Skeletal muscle tissue (tissue), 4 donors: Measurements from ENCODE around the gene CLMP. TPM values are rescaled to one million over a fixed set of nuclear protein-coding genes. Genes with fewer than 3 reads are reported as not detected.
"Not testable (repeated sequence)": the region's sequence is repeated elsewhere in the genome, so short reads cannot be mapped to it uniquely, and the experiment has no call there.

Source experiments
- H3K27ac ChIP-seq: one replicate; pipeline ENCODE4 v1.7.0; 2013; ENCODE audit warnings: mild to moderate bottlenecking, low read depth, low read length, inconsistent platforms
- H3K27me3 ChIP-seq, 3 donors: one replicate each; pipeline ENCODE4 v1.7.0; 2013; ENCODE audit warnings: low read length in 3 of 3; ENCODE audit not compliant: control insufficient read depth in 3 of 3, insufficient read depth in 3 of 3
- H3K36me3 ChIP-seq, 3 donors: one replicate each; pipeline ENCODE4 v1.7.0; 2013; ENCODE audit warnings: low read length in 3 of 3; ENCODE audit not compliant: control insufficient read depth in 3 of 3, insufficient read depth in 3 of 3
- H3K4me1 ChIP-seq, 3 donors: one replicate each; pipeline ENCODE4 v1.7.0; 2013; ENCODE audit warnings: low read length in 3 of 3, mild to moderate bottlenecking in 3 of 3; ENCODE audit not compliant: control insufficient read depth in 3 of 3, insufficient read depth in 3 of 3
- H3K4me3 ChIP-seq, 3 donors: one replicate each; pipeline ENCODE4 v1.7.0; 2013; ENCODE audit warnings: low read length in 3 of 3
- H3K9ac ChIP-seq, 3 donors: one replicate each; pipeline ENCODE4 v1.7.0; 2013; ENCODE audit warnings: low read length in 3 of 3, mild to moderate bottlenecking in 3 of 3, moderate library complexity in 2 of 3, low read depth in 1 of 3
- H3K9me3 ChIP-seq, 3 donors: one replicate each; pipeline ENCODE4 v1.7.0; 2013; ENCODE audit warnings: low read length in 3 of 3; ENCODE audit not compliant: control insufficient read depth in 3 of 3
- total RNA-seq: library from RNA; depleted of rRNA; stranded (reverse); fragments of >200 nt; gene quantifications from one replicate; pipeline ENCODE4 v1.2.3, GENCODE V29; 2014
- donor health status: Osteomylitis.

Gene CLMP
- total RNA-seq, 1 donor from 2014 or later = 8.9 TPM

DNA sequence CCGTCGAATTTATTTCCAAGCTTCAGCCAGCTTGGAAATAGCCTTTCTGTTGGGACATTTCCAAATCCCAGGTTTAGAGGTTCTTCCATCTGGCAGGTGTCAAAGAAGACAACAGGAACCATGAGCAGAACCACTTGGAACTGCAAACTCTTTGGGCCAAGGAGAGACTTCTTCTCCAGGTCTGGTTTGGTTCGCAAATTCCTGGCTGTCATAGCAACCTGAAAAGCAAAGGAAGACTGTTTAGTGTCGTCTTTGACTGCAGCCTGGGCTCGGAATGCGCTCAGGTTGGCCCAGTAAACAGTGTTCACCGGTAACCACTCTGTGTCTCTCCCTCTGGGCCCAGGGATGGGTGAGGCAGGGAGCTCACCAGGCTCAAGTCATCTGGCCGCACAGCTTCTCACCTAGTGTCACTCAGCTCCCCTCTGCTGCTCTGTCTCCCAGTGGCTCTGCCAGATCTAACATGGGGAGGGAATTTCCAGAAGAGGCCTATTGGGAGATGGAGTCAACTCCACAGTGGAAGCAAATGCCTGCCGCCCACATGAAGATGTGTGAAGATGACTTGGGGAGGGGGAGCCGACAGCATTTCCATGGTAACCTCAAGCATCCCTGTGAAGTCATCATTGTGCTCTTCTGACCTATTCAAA lies 11.9 kb upstream of the CLMP start:
- no peaks in the 10 kb centered on the region for H3K36me3 ChIP-seq
- peak overlapping the region; percentile 12 for H3K27ac ChIP-seq
- H3K4me1 ChIP-seq = peaks cover 0 to 3% (median 3%) of the 10 kb centered on the region in 3 donors
- H3K9ac ChIP-seq = no peak overlapping the region
- H3K4me3 ChIP-seq = no peak overlapping the region
- no peaks in the 10 kb centered on the region for H3K9me3 ChIP-seq
- H3K27me3 ChIP-seq = peaks cover 12 to 28% (median 26%) of the 10 kb centered on the region in 3 donors

DNA sequence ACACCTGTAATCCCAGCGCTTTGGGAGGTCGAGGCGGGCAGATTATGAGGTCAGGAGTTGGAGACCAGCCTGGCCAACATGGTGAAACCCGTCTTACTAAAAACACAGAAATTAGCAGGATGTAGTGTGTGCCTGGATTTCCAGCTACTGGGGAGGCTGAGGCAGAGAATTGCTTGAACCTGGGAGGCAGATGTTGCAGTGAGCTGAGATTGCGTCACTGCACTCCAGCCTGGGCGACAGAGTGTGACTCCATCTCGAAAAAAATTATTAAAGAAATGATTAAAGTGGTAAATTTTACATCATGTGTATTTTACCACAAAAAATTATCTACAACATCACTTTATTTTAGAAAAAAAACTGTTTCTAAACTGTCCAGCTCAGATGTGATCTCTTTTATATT lies 11.0 kb upstream of the CLMP start:
- H3K27ac ChIP-seq, H3K4me1 ChIP-seq, H3K4me3 ChIP-seq, H3K9me3 ChIP-seq, H3K36me3 ChIP-seq, H3K9ac ChIP-seq: not testable (repeated sequence)
- H3K27me3 ChIP-seq = peaks cover 12 to 25% (median 22%) of the 10 kb centered on the region in 3 donors

DNA sequence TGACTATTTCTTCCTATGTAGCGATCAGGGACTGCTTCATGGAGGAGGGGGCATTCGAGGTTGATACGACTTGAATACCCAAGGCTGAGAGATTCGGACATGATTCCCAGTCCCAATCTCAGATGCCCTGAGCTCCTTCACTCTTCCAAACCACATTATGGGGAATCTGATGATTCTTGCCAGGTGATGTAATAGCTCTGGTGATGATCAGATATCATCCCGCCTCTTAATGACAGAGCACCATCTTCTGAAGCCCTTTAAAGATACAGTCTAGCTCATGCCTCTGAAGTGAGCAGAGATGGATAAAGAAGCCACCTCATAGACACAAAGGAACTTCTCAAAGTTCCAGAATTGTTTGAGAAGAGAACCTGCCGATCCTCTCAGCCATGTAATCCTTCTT lies 8.9 kb upstream of the CLMP start:
- H3K9me3 ChIP-seq = no peaks in the 10 kb centered on the region
- H3K4me1 ChIP-seq = peaks cover 0 to 3% (median 3%) of the 10 kb centered on the region in 3 donors
- H3K27ac ChIP-seq = no peak overlapping the region
- no peaks in the 10 kb centered on the region for H3K36me3 ChIP-seq
- peaks cover 20 to 23% (median 20%) of the 10 kb centered on the region in 3 donors for H3K27me3 ChIP-seq
- H3K9ac ChIP-seq = no peak overlapping the region
- H3K4me3 ChIP-seq = no peak overlapping the region

DNA sequence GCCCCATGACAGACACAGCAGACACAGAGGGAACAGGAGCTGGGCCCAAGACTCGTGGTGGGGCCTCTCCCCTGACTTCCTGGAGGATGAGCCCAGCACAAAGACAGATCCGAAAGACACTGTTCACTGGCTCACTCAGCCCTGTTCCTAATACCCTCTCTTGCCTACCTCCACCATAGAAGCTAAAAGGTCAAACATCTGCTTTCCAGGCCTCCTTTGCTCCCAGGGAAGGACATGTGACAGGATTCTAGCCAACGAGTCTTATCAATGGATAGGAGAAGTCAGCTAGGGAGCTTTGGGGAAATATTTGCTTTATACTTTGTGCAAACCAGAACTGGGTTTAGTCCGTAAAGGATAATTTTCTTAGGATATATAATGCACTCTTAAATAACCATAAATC lies 8.4 kb upstream of the CLMP start:
- H3K9ac ChIP-seq = no peak overlapping the region
- H3K36me3 ChIP-seq = no peaks in the 10 kb centered on the region
- H3K4me1 ChIP-seq = peaks cover 0 to 3% (median 3%) of the 10 kb centered on the region in 3 donors
- H3K9me3 ChIP-seq = no peaks in the 10 kb centered on the region
- no peak overlapping the region for H3K27ac ChIP-seq
- peaks cover 20 to 24% (median 23%) of the 10 kb centered on the region in 3 donors for H3K27me3 ChIP-seq
- H3K4me3 ChIP-seq = no peak overlapping the region

DNA sequence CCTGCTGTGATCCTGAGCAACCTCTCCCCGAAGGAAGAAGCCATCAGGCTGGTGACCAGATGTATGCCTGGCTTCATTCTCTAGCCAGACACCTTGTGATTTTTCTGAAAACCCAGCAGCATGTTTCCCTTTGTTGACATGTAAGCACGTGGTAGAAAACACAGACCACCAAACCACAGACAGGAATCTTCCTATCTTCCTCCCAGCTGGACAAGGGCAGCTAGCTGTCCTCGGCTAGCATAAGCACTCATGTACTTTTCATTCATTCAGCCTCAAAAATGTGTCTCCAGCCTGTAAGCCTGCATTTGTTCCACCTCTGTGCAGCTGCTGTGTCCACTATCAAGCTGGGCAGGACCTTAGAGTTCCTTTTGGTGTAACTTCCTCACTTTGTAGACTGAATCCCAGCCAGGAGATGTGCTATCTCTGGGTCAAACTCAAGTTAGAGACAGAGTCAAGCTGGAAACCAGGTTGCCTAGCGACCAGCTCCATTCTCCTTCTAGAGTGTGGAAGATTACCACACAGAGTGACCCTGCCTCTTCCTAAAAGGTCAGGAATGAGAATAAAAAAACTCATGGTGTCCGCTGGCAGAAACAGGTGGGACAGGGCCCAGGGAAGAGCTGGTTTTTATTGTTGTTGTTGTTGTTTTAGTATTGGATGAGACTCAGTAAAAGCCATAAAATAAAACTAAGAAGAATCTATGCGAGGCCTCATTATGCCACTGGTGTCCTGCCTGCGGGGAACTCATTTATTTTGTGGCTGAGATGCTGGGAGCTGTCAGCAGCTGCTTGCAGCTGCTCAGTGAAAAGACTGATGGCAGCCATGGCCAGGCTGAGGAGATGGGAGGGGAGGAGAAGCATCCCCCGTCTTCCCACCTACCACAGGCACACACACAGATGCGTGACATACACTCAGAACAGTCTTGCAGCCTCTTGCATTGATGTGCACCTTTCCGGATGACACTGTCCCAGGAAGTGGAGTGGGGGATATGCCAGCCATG lies 7.4 kb upstream of the CLMP start:
- H3K9ac ChIP-seq = no peak overlapping the region
- peaks cover 24 to 33% (median 32%) of the 10 kb centered on the region in 3 donors for H3K27me3 ChIP-seq
- H3K27ac ChIP-seq = no peak overlapping the region
- no peaks in the 10 kb centered on the region for H3K9me3 ChIP-seq
- no peaks in the 10 kb centered on the region for H3K36me3 ChIP-seq
- no peak overlapping the region for H3K4me3 ChIP-seq
- H3K4me1 ChIP-seq = peaks cover 0 to 3% (median 3%) of the 10 kb centered on the region in 3 donors

DNA sequence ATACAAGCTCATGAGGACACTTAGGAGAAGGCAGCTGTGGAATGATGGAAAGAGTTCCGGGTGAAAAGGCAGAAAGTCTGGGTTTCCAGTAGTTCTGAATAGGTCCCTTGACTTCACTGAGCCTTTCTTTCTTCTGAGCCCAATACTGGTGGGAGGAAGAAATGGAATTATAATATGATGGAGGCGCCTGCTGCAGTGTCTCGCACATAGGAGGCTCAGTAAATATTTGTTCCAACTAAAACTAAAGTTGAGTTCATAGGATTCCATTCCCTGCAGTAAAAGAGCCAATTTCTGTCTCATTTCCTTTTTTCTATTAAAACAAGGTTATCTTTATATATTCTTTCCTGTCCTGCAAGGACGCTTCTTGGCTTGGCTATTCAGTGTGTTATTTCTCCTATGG lies 5.2 kb upstream of the CLMP start:
- peaks cover 33 to 47% (median 41%) of the 10 kb centered on the region in 3 donors for H3K27me3 ChIP-seq
- H3K4me3 ChIP-seq = no peak overlapping the region
- no peaks in the 10 kb centered on the region for H3K9me3 ChIP-seq
- no peak overlapping the region for H3K27ac ChIP-seq
- no peaks in the 10 kb centered on the region for H3K36me3 ChIP-seq
- peaks cover 3 to 7% (median 7%) of the 10 kb centered on the region in 3 donors for H3K4me1 ChIP-seq
- H3K9ac ChIP-seq = no peak overlapping the region

DNA sequence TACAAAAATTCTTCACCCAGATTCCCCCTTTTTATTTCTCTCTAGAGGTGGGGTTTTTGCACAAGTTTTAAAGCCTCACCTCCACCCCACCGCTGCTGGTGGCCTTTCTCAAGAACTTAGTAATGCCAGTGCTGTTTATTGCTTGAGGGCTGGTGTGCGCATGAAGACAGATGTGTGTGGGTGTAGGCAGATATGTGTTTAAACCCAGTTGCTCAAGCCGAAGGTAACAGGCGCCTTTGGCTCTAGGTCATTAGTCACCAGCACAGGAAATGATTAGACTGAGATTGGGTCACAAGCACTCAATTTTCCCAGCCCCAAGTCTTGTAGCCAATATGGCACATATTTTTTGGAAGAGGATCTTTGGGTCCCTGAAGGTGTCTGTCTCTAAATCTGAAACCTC lies 2.7 kb upstream of the CLMP start:
- H3K27ac ChIP-seq = no peak overlapping the region
- no peak overlapping the region for H3K4me3 ChIP-seq
- peaks cover 46 to 61% (median 55%) of the 10 kb centered on the region in 3 donors for H3K27me3 ChIP-seq
- peaks cover 3 to 7% (median 4%) of the 10 kb centered on the region in 3 donors for H3K4me1 ChIP-seq
- H3K36me3 ChIP-seq = no peaks in the 10 kb centered on the region
- no peak overlapping the region for H3K9ac ChIP-seq
- no peaks in the 10 kb centered on the region for H3K9me3 ChIP-seq

DNA sequence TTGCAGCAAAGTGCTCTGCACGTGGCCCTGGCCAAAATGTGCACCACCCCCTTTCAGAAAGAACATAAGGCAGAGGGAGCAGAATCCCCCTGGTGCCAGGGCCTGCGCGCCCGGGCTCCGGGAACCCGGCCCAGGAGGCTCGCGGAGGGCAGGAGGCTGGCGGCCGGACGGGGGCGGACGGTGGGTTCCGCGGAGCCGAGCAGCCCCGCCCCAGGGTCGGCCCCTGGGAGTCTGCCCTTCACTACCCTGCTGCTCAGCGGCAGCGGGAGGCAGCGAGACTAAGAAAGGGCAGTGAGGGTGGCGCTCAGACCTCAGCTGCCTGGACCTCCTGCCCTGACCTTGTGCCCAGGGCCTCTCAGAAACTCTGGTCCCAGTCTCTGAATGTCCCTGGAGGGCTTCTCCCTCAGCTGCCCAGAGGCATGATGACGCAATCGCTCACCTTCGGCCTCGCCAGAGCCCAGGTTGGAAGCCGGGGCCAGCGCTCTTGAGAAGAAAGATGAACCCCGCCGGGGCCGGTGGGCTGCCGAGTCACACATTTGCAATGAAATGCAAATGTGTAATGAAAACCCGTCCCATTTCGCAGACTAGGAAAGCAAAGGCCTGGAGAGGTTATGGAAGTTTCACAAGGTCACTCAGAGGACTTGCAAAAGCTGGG lies 1.1 kb upstream of the CLMP start:
- Histone ChIP-seq H3K9ac (peak overlapping the region in 1 of 3 donors; percentile 23), H3K4me1 (peaks cover 3 to 7% (median 4%) of the 10 kb centered on the region in 3 donors), H3K9me3 (no peaks in the 10 kb centered on the region), H3K27me3 (peaks cover 48 to 62% (median 48%) of the 10 kb centered on the region in 3 donors), H3K4me3 (no peak overlapping the region), H3K27ac (no peak overlapping the region), H3K36me3 (no peaks in the 10 kb centered on the region)

DNA sequence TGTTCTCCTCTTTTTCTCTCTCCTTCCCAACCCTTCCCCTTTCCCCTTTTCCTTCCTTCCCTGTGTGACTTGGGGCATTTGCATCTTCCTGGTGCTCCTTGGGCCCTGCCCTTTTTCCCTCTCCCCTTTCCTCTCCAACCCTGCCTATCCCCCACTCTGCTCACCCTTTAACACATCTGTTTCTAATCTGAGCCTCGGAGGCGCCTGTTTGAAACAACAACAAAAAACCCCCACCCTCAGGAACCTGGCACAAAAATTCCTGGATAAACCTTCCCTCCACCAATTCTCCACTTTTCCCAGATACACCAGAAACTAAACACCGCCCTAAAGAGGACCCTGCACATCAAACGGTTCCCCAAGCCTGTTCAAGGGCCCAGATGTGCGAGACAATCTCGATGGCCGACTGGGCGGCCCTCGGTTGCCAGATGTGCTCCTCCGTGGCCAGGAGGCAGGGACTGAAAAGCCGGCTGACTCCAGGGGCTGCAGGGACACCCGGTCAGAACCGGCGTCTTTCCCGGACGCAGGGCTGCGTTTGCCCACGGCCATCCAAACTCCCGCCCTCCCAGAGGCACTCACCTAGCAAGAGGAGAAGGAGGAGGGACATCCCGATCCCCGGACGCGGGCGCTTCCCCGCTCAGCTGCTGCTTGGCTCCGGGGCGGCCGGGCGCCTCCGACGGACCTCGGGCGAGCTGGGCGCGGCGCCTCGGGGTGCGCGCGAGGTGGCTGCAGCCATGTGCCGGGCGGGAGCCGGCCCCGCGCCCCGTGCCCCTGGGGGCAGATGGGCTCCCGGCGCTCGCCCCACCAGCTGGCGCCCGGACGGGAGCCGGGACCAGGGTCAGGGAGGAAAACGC lies 486 bp downstream of the CLMP start:
- Histone ChIP-seq H3K27me3 (peaks cover 43 to 63% (median 47%) of the 10 kb centered on the region in 3 donors), H3K36me3 (no peaks in the 10 kb centered on the region), H3K4me1 (peaks cover 3 to 7% (median 4%) of the 10 kb centered on the region in 3 donors), H3K27ac (peak overlapping the region; percentile 12), H3K4me3 (peak overlapping the region; percentile 43 to 61 (median 55)), H3K9me3 (no peaks in the 10 kb centered on the region), H3K9ac (peak overlapping the region; percentile 38 to 65 (median 60))
